K562 (cell line): Measurements from ENCODE around the gene GINS3. TPM values are rescaled to one million over a fixed set of nuclear protein-coding genes. Genes with fewer than 3 reads are reported as not detected.
A peak's percentile ranks its signal among the peaks of the same experiment; 100 is the strongest.

Experiments
- ATAC-seq: fragments of 200-7000 bp; cut with Tn5 transposase; 3 replicates; pipeline ENCODE4 v1.9.1; 2020; ENCODE audit warnings: moderate library complexity
- BruUV-seq: library from RNA; stranded (reverse); fragments of 400-500 nt; replicated peaks from 2 replicates; lab custom pipeline; 2021; lab: Mats Ljungman, UMichigan
- CTCF ChIA-PET: fragments of 300-600 bp; formaldehyde crosslinking; extraction: SDS; loops from one replicate; lab custom pipeline; 2021; ENCODE audit warnings: low intra/inter-chr PET ratio; lab: Yijun Ruan, JAX
- POLR2A ChIA-PET: fragments of 300-600, 350-650 bp; sonication (Branson Sonifier 250); formaldehyde crosslinking; extraction: SDS; loops from one replicate; lab custom pipeline; 2021; ENCODE audit warnings: antibody characterized with exemption, inconsistent platforms; lab: Yijun Ruan, JAX
- DNase-seq, 4 experiments: peaks; one replicate each; pipeline versions ENCODE4 v3.0.0 to v3.0.0-alpha.2; 2011 to 2018; ENCODE audit warnings: low spot score in 3 of 4, mixed read lengths in 3 of 4; ENCODE audit errors: extremely low read depth in 1 of 4
- FAIRE-seq: peaks from 2 replicates; lab custom pipeline; 2011; peaks lifted over from hg19 to GRCh38; lab: Jason Lieb, UNC
- H2AFZ ChIP-seq: 2 replicates; pipeline ENCODE4 v1.6.0; 2011; ENCODE audit warnings: low read depth, low read length, control low read depth, inconsistent platforms
- H3K27ac ChIP-seq: fragments of 200-600 bp; 3 replicates; pipeline ENCODE4 v1.8.0; 2011; ENCODE audit warnings: low read depth, mild to moderate bottlenecking, control low read depth, inconsistent platforms, low read length, moderate library complexity, mixed read lengths; ENCODE audit errors: extremely low read depth
- H3K27me3 ChIP-seq, 2 experiments: fragments of 300-600 bp in 1 of 2; 2 replicates in 1 of 2; 3 replicates in 1 of 2; pipeline versions ENCODE4 v1.6.0 to v1.8.0; 2011; ENCODE audit warnings: inconsistent platforms in 2 of 2, low read length in 2 of 2, mild to moderate bottlenecking in 1 of 2, mixed read lengths in 1 of 2, moderate library complexity in 1 of 2; ENCODE audit not compliant: control insufficient read depth in 2 of 2, insufficient read depth in 2 of 2
- H3K36me3 ChIP-seq: fragments of 300-600 bp; 3 replicates; pipeline ENCODE4 v1.8.0; 2011; ENCODE audit warnings: mild to moderate bottlenecking, low read length, inconsistent platforms; ENCODE audit not compliant: control insufficient read depth, insufficient read depth
- H3K4me1 ChIP-seq, 2 experiments: fragments of 200-600 bp in 1 of 2; replicated peaks in 1 of 2; 2 replicates in 1 of 2; 3 replicates in 1 of 2; pipeline versions ENCODE4 v1.5.1 to v1.8.0; 2011; ENCODE audit warnings: inconsistent platforms in 2 of 2, low read length in 2 of 2, mild to moderate bottlenecking in 1 of 2, mixed read lengths in 1 of 2, moderate library complexity in 1 of 2; ENCODE audit not compliant: control insufficient read depth in 2 of 2, insufficient read depth in 2 of 2
- H3K4me2 ChIP-seq: 2 replicates; pipeline ENCODE4 v1.6.1; 2011; ENCODE audit warnings: low read length, control low read depth, inconsistent platforms, mixed read lengths; ENCODE audit not compliant: insufficient read depth
- H3K4me3 ChIP-seq: fragments of 200-600 bp; sonication (generic), shearing (Covaris generic); 2 replicates; pipeline ENCODE4 v1.5.1; 2016; ENCODE audit warnings: control low read depth, inconsistent platforms
- H3K79me2 ChIP-seq: fragments of 200-600 bp; 3 replicates; pipeline ENCODE4 v1.8.0; 2011; ENCODE audit warnings: low read length, inconsistent platforms; ENCODE audit not compliant: control insufficient read depth, insufficient read depth
- H3K9ac ChIP-seq, 2 experiments: 2 replicates each; pipeline versions ENCODE4 v1.6.0 to v1.6.1; 2011; ENCODE audit warnings: low read depth in 2 of 2, low read length in 2 of 2, control low read depth in 1 of 2, inconsistent platforms in 1 of 2, mild to moderate bottlenecking in 1 of 2, mixed read lengths in 1 of 2; ENCODE audit not compliant: insufficient read depth in 1 of 2
- H3K9me1 ChIP-seq: one replicate; pipeline ENCODE4 v1.6.0; 2011; ENCODE audit warnings: inconsistent platforms, mild to moderate bottlenecking, low read length, moderate library complexity; ENCODE audit not compliant: control insufficient read depth, insufficient read depth
- H3K9me3 ChIP-seq: replicated peaks from 2 replicates; pipeline ENCODE4 v1.5.1; 2011; ENCODE audit warnings: low read depth, low read length, inconsistent platforms; ENCODE audit not compliant: control insufficient read depth, insufficient read depth
- H4K20me1 ChIP-seq: replicated peaks from 2 replicates; pipeline ENCODE4 v1.6.1; 2011; ENCODE audit warnings: low read length, inconsistent platforms, mixed read lengths; ENCODE audit not compliant: control insufficient read depth, insufficient read depth
- ARID1B ChIP-seq: fragments of 450-650 bp; IDR thresholded peaks from 2 replicates; pipeline ENCODE4 v1.6.1; 2016; ENCODE audit warnings: antibody characterized with exemption, mild to moderate bottlenecking, inconsistent platforms
- BACH1 ChIP-seq: fragments of 200-800 bp; sonication (Bioruptor generic); IDR thresholded peaks from 2 replicates; pipeline ENCODE4 v1.6.1; 2016; ENCODE audit warnings: missing genetic modification characterization, missing compliant biosample characterization
- C11orf30 ChIP-seq: fragments of 450-650 bp; IDR thresholded peaks from 2 replicates; pipeline ENCODE4 v1.6.1; 2016; ENCODE audit warnings: low read depth, mild to moderate bottlenecking
- CEBPG ChIP-seq, 3 experiments: fragments of 200-800 bp in 1 of 3; sonication (Bioruptor generic) in 1 of 3; sonication (generic) in 1 of 3; formaldehyde crosslinking in 1 of 3; IDR thresholded peaks in 2 of 3; conservative IDR thresholded peaks in 1 of 3; 2 replicates each; pipeline versions ENCODE4 v1.6.1 to v1.8.0; 2016 to 2022; ENCODE audit warnings: missing compliant biosample characterization in 2 of 3, missing genetic modification characterization in 2 of 3, mild to moderate bottlenecking in 1 of 3, missing genetic modification reagents in 1 of 3
- DMBX1 ChIP-seq: fragments of 250-450 bp; sonication (Bioruptor Pico); IDR thresholded peaks from 2 replicates; pipeline ENCODE4 v1.8.0; 2022; ENCODE audit warnings: inconsistent platforms, mild to moderate bottlenecking, moderate library complexity, borderline replicate concordance
- ESRRA ChIP-seq: fragments of 450-650 bp; IDR thresholded peaks from 2 replicates; pipeline ENCODE4 v1.6.1; 2014; ENCODE audit warnings: low read depth, mild to moderate bottlenecking, moderate library complexity, borderline replicate concordance
- FOS ChIP-seq: IDR thresholded peaks from 3 replicates; pipeline ENCODE4 v1.6.1; 2011; ENCODE audit not compliant: insufficient read length; ENCODE audit errors: extremely low read depth
- FOXJ2 ChIP-seq: fragments of 200-800 bp; sonication (Bioruptor generic); IDR thresholded peaks from 2 replicates; pipeline ENCODE4 v1.6.1; 2016; ENCODE audit warnings: missing genetic modification characterization, missing compliant biosample characterization
- JUN ChIP-seq, 2 experiments: sonication (generic) in 1 of 2; formaldehyde crosslinking in 1 of 2; IDR thresholded peaks; 2 replicates each; pipeline versions ENCODE4 v1.6.1 to v1.8.0; 2012 to 2022; ENCODE audit warnings: borderline replicate concordance in 2 of 2, mild to moderate bottlenecking in 2 of 2, improper control_type of control experiment in 1 of 2, low read depth in 1 of 2, low read length in 1 of 2, missing genetic modification reagents in 1 of 2
- JUNB ChIP-seq: fragments of 450-650 bp; formaldehyde crosslinking; conservative IDR thresholded peaks from 2 replicates; pipeline ENCODE4 v1.4.0; 2020; ENCODE audit warnings: mild to moderate bottlenecking
- JUND ChIP-seq, 2 experiments: IDR thresholded peaks; 2 replicates in 1 of 2; 3 replicates in 1 of 2; pipeline ENCODE4 v1.6.1; 2011; ENCODE audit warnings: borderline replicate concordance in 2 of 2, low read depth in 2 of 2, low read length in 2 of 2, improper control_type of control experiment in 1 of 2, missing biosample characterization in 1 of 2, missing genetic modification characterization in 1 of 2, missing genetic modification reagents in 1 of 2
- KAT2B ChIP-seq: IDR thresholded peaks from one replicate; pipeline ENCODE4 v1.6.1; 2012; ENCODE audit warnings: low read depth, mild to moderate bottlenecking, control low read depth, inconsistent platforms, low read length, moderate library complexity
- MEIS2 ChIP-seq: fragments of 450-650 bp; IDR thresholded peaks from 2 replicates; pipeline ENCODE4 v1.6.1; 2014; ENCODE audit warnings: mild to moderate bottlenecking; ENCODE audit not compliant: partially characterized antibody
- MITF ChIP-seq: IDR thresholded peaks from 2 replicates; pipeline ENCODE4 v1.6.1; 2014; ENCODE audit warnings: antibody characterized with exemption
- PKNOX1 ChIP-seq: fragments of 450-650 bp; IDR thresholded peaks from 2 replicates; pipeline ENCODE4 v1.6.1; 2016
- SOX6 ChIP-seq: fragments of 450-650 bp; IDR thresholded peaks from 2 replicates; pipeline ENCODE4 v1.6.1; 2014; ENCODE audit warnings: mild to moderate bottlenecking
- TGIF2 ChIP-seq: sonication (generic); formaldehyde crosslinking; IDR thresholded peaks from 2 replicates; pipeline ENCODE4 v1.8.1; 2022; ENCODE audit warnings: mild to moderate bottlenecking, missing genetic modification reagents, moderate library complexity
- WGBS: fragments of 100-300 bp; shearing (Covaris generic); methylation state at CpG from one replicate; pipeline ENCODE4 v1.1.6; 2016; ENCODE audit warnings: low coverage, mixed read lengths; ENCODE audit not compliant: insufficient coverage; ENCODE audit errors: missing lambda C conversion rate; 5-methylcytosine and 5-hydroxymethylcytosine counted together
- in situ Hi-C: fragments of 300-500 bp; cut with MboI; formaldehyde crosslinking; loops from 4 replicates; pipeline ENCODE4 v1.15.0; 2018; ENCODE audit warnings: inconsistent platforms, mixed read lengths
- intact Hi-C: fragments of 100-400 bp; cut with micrococcal nuclease; formaldehyde crosslinking; loops from 2 replicates; pipeline ENCODE4 v1.14.2; 2022
- polyA plus RNA-seq, 8 experiments: library from polyadenylated mRNA; depleted of rRNA in 4 of 8; stranded (reverse) in 5 of 8; unstranded in 3 of 8; fragments of >200 nt; fragmentation: Nextera tagmentation in 2 of 8; fragmentation: Illumina TruSeq in 1 of 8; extraction: Ambion mirVana in 2 of 8; extraction: Trizol in 1 of 8; gene quantifications; 2 replicates each; pipeline versions ENCODE4 v1.2.1 to v1.2.3, GENCODE V29; 2011 to 2014; ENCODE audit warnings: inconsistent platforms in 1 of 8, missing spikeins in 1 of 8
- total RNA-seq, 7 experiments: library from RNA; depleted of rRNA in 6 of 7; stranded (reverse); fragments of >200 nt in 6 of 7; fragmentation: Illumina TruSeq in 2 of 7; extraction: Trizol in 2 of 7; gene quantifications; 2 replicates each; pipeline versions ENCODE4 v1.2.1 to v1.2.3, GENCODE V29; 2011 to 2021; ENCODE audit warnings: low replicate concordance in 1 of 7

Gene GINS3
- total and polyA plus RNA-seq, 9 of the 15 experiments (the other 6 are each of a cell fraction or from before 2014, with no cell fraction given) = 17.8 to 31.9 (median 25.4) TPM

- no peaks in the 10 kb centered on the region for H3K9me3 ChIP-seq
- ATAC-seq (peak; percentile 62; the same call in 2 of the 3 replicates), DNase-seq (peak in 2 of 4 experiments; percentile 18 to 28), FAIRE-seq (peak; percentile 44)
- no peaks in the 10 kb centered on the region for H3K36me3 ChIP-seq
- H3K27me3 ChIP-seq = peaks cover 6 to 12% of the 10 kb centered on the region in 2 experiments; a peak in 2 of 5 replicates
- WGBS = 1% methylated on average over 5 of the region's 5 CpGs
- ChIA-PET CTCF (interaction anchor here (0.6 kb wide), 1 partner anchor 11 kb away, joined by 3 read pairs; no protein-coding TSS in a partner anchor), POLR2A (interaction anchor here (0.5 kb wide), 1 partner anchor 405 kb away, joined by 3 read pairs; no protein-coding TSS in a partner anchor)
- no peak overlapping the region for H3K4me2 ChIP-seq
- H4K20me1 ChIP-seq = no peaks in the 10 kb centered on the region
- H3K9ac ChIP-seq = no peak overlapping the region
- H3K4me1 ChIP-seq = no peaks in the 10 kb centered on the region
- BruUV-seq = no TSS peak
- H2AFZ ChIP-seq = no peak overlapping the region
- no peak overlapping the region for H3K27ac ChIP-seq
- intact Hi-C loops = no loop called here
- no peaks in the 10 kb centered on the region for H3K9me1 ChIP-seq
- H3K4me3 ChIP-seq = no peak overlapping the region
- in situ Hi-C loops = no loop called here
- no peaks in the 10 kb centered on the region for H3K79me2 ChIP-seq
- TF ChIP-seq JUN (IDR thresholded peaks at IDR 0.05; ENCODE audit: borderline replicate concordance, low read depth, low read length) (peak; percentile 85), JUN (CRISPR knock-in tag; IDR thresholded peaks at IDR 0.05; ENCODE audit: borderline replicate concordance) (no peak), PKNOX1 (peak; percentile 40), TGIF2 (CRISPR knock-in tag) (no peak), DMBX1 (no peak), BACH1 (tag) (peak; percentile 92), JUND (IDR thresholded peaks at IDR 0.05; ENCODE audit: borderline replicate concordance, low read depth, low read length) (peak; percentile 78; the same call in 1 of the 2 replicates), JUND (tag; IDR thresholded peaks at IDR 0.05; ENCODE audit: borderline replicate concordance, low read depth, low read length) (peak; percentile 76), SOX6 (peak; percentile 70), CEBPG (CRISPR knock-in tag; IDR thresholded peaks at IDR 0.05) (no peak), CEBPG (tag; conservative IDR thresholded peaks at IDR 0.05 in 1 of 2, IDR thresholded peaks at IDR 0.05 in 1 of 2) (peak; percentile 31 to 58; a peak in 2 of 4 replicates), MEIS2 (peak; percentile 82), ESRRA (no peak), FOS (peak; percentile 12), C11orf30 (peak; percentile 65), FOXJ2 (tag) (peak; percentile 61; the same call in 1 of the 2 replicates), ARID1B (peak; percentile 60), MITF (0 out of 2 replicates have a peak, but pooled peaks have one; percentile 32), JUNB (CRISPR knock-in tag) (0 out of 2 replicates have a peak, but pooled peaks have one; percentile 17), KAT2B (no peak)
These were observed 25.8 kb upstream of the GINS3 start for GRCh38 chr16:58366247-58367031.
